NCI-H2227 (cell line): ENCODE results near the gene PDE11A.
"Not testable (repeated sequence)": the region's sequence is repeated elsewhere in the genome, so short reads cannot be mapped to it uniquely, and the experiment has no call there.

Experiments used
- DNase-seq: peaks from one replicate; lab custom pipeline; 2025; ENCODE audit not compliant: unreplicated experiment; lab: John Stamatoyannopoulos, UW

PDE11A gene

DNA sequence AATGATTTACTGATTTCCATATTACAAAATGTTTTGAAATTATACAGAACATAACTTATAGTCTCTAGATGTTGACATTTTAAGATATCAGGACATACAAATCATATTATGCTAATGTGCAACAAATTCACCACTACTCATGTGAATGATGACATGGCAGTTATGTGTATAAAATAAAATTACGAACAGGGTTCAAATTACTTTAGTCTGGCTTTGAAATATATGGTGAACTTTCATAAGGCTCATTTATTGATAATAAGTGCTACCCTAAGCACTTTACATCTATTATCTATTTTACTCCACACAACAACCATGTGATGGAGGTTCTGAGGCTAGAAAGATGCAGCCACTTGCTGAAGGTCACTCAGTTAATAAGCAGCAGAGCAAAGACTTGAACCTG is 62.8 kb downstream of the PDE11A start:
- DNase-seq, result no peak

DNA sequence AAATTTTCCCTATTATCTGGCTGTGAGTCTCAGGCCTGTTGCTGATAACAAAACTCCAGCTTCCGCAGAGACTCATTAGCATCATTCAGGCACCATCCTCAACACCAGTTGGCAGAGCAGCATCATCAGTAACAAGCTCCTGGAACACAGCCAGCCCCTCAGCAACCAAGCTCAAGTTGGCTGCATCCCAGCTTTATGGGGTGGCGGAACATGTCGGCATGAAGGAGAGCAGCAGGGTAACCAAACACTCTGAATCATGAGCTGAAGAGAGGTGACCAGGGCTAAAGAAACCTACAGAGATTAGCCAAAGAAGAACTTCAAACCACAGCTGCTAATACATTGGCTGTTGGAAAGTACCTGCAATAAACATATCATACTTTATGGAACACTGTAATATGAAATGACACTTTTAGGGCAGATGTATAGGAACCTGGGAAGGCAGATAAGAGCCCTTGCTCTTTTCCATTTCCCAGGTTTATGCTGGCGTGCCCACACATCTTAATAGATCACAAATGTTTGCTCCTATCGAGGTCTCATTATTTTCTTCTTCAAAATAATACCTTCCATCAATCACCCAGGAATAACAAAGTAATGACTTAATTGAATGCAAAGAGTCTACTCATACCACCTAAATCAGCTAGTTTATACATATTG is 63.8 kb downstream of the PDE11A start:
- peak; percentile 89 for DNase-seq

DNA sequence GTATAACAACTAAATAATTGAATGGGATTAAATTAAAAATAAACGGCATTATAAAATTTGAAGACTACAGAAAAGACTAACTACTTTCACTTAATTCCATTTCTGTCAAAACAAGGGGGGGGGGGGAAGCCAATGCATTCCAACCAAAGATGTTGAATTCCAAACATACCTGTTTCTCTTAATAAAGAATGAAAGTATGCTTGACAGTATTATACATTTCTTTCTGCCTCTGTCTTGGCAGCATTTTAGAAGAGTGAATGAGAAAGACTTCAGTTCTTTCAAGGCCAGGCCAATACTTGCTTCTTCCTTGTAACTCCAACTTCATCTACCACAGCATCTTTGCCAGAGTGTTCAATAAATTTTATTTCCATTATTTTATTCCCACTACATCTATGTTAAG is 65.9 kb downstream of the PDE11A start:
- DNase-seq, result no peak

DNA sequence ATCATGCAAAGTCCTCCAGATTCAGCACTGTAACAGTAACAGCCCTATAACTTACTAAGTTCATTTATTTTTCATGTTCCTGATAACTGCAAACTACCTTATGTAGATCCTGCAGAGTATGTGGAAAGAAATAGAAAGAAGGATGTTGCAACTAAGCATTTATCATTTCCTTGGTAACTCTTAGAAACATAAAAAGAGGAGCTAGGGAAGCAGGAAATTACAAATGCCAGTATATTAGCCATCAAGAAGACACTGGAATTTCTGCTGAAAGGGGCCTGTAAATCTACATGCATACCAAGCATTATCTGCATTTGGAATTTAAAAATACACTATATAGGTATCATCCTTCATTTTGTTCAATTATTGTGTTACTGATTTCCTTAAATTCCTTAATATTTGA is 66.8 kb downstream of the PDE11A start:
- DNase-seq, result no peak

DNA sequence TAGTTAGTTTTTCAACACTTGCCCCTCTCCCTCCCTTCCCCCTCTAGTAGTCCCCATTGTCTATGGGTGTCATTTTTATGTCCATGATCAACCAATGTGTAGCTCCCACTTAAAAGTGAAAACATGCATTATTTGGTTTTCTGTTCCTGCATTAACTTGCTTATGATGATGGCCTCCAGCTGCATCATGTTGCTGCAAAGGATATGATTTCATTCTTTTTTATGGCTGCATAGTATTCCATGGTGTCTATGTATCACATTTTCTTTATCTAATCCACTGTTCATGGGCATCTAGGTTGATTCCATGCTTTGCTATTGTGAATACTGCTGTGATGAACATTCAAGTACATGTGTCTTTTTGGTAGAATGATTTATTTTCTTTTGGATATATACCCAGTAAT is 70.5 kb downstream of the PDE11A start:
- DNase-seq, result no peak

DNA sequence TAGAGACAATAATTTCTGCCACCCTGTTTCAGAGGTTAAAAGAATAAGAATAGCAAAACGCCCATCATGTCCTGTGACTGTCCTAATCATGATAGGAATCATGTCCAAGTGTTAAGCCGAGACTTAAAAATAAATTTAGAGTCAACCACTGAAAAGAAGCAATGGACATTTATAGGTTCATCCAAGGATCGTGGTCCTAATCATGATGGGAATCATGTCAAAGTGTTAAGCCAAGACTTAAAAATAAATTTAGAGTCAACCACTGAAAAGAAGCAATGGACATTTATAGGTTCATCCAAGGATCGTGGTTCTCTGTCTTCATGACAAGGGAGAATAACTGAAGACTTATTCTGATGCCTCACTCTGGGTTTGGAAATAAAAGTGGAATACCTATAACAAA is 73.6 kb downstream of the PDE11A start:
- DNase-seq, result no peak

DNA sequence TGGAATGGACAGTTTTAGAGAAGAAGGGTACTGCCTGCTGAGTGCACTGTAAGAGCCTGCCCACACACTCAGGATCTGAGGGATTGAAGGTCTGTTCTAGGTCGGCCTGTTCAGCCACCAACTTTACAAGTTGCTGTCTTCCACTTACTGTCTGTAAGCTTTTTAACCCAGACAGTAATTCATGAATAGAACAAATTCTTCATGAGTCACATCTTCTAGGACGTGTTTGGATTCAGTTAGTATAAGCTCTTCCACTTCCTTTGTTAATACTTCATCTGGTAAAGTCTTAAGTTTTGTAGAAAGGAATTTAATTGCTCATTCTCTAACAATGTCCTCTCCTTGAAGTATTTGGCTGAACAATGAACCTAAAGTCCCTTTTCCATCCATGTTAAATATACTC is 74.6 kb downstream of the PDE11A start:
- no peak for DNase-seq

DNA sequence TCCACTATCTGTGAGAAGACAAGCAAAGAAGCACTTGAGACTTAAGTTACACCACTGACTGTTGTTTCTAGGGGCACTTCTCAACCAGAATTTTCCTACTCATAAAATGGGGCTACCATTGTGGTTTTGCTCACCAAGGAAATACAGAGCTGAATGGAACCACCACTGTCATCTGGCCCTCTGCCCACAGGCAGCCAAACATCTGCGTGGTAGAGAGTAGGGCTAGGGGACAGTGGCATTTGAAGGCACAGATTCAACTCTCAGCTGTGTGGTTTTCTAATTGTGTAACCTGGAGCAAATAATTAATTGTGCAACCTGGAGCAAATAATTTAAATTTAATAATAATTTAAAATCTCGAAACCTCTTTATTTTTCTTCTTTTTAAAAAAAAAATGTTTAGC is 79.6 kb downstream of the PDE11A start:
- no peak for DNase-seq

DNA sequence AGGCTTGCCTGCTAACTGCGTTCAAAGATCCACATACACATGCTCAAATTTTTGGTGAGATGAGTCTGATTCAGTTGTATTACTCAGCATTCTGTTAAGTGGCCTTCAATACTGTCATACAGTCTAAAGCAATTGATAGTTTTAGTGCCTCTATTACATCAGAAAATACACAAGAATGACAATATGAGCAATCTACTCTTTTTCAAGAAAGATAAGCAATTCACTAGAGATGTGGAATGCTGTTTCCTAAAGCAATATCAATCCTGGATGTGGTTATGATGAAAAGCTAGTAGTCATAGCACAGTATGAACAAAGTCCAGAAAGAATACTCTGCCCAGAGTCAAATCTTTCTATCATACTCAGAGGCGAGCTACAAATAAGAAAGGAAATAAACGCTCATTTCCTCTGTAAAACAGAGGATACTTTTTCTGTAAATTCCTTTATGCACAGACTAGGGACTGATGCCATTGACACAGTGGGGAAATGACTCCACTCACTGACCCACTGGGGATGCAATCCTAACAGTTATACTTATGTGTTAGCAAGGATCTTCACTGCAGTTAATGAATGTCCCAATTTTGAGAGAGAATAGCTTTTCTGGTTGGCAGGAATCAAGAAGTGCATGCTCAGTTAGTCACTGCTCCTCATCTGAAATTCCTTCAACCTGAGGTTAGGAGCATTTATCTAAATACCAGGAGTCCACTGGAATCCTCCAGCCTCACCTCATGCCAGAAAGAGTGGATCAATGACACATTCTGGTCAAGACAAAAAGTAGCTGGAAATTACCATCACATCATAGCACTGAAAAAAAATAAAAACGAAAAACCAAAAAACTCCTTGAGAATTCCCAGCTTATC is 83.3 kb downstream of the PDE11A start:
- no peak for DNase-seq

DNA sequence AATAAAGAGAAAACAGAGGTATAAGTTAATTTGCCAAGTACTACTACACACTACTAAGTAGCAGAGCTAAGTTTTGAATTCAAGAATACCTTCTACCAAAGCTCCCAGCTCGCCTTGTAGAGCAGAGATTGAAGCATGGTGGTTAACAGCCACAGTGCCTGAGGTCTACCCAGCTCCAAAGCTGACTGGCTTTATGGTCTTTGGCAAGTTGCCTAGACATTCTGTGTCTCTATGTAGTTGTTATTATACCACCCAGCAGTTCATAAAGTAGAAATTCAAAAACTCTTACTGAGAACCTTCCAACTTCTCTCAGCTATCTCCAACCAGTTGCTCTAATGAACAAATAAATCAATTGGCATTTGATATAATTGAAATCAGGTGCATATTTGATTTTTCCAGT is 87.8 kb downstream of the PDE11A start:
- DNase-seq, result peak; percentile 39

DNA sequence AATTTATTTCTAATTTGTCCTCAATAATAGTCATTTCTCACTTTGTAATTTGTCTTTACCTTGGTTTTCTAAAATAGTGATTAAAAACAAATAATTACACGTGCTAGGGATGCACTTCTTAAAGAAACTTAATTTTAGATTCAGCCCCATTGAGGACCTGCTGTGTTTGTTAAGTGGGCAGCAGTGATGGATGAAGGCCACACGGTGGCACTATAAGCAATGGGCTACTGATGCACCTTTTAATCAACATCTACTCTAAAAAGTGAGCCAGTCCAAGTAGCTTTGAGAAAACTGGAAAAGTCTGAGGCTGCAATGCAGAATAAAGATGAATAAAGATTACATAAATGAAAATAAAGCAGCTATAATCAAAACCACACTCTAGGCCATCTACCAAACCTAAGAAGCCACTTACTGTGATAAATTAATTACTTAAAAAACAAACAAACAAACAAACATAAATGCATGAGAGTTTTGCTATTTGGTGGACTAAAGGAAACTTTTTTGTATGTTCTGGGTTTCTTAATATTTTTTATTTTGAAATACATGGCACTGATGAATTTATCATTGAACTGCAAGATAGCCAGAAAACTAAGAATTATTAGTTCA is 89.3 kb downstream of the PDE11A start:
- peak; percentile 78 for DNase-seq

DNA sequence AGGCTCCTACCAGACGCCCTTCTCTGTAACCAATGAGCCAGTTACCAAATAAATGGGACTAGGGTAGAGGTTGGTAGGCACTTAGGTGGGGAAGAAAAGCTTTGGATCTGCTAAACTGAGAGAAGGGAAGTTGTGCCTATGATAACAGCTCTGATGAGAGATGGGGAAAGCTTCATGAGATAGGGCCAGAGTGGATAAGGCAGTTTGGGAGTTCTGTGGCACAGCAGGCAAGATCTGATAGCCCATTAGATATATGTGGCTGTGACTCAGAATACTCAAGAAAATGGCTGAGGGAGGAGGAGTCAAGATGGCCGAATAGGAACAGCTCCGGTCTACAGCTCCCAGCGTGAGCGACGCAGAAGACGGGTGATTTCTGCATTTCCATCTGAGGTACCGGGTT is 99.8 kb downstream of the PDE11A start:
- no peak for DNase-seq

DNA sequence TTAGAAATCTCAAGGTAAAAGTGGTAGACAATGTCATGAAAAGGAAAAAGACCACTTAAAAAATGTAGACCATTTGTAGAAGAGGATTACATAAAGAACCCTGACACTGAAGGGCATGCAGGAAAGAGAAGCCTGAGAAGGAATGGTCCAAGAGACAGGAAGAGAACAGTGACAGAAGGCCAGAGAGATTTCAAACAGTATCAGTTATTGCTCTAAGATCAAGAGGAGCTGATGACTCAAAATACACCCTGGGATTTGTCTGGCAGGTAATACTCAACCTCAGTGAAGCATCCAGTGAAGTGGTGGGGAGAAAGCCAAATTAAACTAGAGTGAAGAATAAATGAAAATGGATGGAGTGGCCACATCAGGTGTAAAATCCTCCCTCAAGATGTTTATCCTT is 100.5 kb downstream of the PDE11A start:
- DNase-seq, result no peak

DNA sequence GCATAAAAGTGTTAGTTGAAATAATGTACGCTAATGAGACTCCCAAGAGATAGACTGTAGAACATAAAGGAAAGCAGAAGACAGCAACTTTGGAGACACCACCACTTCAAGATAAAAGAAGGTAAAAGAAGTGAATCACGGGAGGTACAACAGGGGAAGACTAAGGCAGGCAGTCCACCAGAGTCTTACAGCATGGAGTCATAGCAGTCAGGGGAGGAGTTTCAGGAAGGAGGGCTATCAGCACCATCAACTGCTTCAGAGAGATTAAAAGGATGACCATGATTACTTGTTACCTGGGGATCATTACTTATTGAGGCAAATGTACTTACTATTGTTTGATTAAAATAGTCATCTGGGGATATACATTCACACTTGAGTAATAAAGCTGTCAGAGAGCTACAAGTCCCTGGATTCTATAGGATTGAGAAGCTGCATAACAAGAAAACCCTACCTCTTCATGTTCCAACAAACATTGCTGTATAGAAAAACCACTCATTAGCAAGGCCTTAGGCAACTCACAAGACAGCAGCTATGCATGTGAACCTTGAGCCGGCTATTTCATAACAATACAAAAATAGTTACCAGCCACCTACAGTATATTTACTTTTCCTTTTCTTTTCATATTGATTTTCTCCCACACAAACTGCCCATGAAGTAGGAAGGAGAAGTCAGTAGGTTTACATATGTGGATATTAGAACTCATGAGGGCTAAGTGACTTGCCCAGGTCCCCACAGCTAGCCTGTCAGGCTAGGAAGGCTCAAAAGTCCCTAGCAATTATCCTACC is 101.7 kb downstream of the PDE11A start:
- DNase-seq, result no peak

DNA sequence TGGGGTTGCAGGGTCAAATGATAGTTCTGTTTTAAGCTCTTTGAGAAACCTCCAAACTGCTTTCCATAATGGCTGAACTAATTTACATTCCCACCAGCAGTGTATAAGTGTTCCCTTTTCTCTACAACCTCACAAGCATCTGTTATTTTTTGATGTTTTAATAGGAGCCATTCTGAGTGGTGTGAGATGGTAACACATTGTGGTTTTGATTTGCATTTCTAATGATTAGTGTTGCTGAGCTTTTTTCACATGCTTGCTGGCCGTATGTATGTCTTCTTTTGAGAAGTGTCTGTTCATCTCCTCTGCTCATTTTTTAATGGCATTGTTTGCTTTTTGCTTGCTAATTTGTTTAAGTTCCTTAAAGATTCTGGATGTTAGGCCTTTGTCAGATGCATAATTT is 107.7 kb downstream of the PDE11A start:
- no peak for DNase-seq

DNA sequence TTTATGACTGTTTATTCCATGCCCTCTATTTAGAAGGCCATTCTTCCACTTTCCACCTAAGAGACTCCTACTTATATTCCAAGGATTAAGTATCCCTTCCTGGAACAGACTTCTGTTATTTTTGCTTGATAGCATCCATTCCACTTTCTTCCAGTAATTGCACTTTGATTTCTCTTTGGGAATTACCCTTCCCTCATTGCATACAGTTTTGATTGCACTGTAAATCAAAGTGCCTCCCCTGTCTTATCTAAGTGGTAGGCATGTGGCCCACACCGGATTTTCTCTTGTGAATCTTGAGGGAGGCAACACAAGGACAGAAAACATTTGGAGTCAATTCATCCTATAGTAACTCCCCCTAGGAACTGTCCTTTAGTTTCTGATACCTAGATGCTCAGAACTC is 120.4 kb downstream of the PDE11A start:
- no peak for DNase-seq

DNA sequence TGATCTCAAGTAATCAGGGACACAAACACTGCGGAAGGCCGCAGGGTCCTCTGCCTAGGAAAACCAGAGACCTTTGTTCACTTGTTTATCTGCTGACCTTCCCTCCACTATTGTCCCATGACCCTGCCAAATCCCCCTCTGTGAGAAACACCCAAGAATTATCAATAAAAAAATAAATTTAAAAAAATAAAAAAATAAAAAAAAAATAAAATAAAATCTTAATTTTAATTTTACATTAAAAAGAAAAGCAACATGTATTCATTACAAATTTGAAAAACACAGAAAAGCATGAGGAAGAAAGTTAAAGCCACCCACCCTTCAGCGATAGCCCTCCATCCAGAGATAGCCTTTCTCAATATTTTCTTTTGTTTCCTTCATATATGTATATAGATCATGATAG is 125.0 kb downstream of the PDE11A start:
- not testable (repeated sequence) for DNase-seq

DNA sequence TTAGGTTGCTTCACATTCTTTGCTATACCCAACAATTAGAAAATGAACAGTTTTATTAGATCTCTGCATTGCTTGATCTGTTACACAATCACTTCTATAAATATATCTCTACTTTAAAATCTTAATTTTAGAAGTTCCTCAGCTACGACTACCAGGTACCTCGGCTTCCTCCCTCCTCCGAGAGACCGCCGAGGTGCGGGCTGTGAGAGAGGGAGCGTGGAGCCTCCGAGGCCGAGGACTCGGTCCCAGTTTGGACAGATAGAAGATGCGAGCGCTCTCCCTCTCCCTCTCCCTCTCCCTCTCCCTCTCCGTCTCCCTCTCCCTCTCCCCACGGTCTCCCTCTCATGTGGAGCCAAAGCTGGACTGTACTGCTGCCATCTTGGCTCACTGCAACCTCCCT is 128.0 kb downstream of the PDE11A start:
- not testable (repeated sequence) for DNase-seq

DNA sequence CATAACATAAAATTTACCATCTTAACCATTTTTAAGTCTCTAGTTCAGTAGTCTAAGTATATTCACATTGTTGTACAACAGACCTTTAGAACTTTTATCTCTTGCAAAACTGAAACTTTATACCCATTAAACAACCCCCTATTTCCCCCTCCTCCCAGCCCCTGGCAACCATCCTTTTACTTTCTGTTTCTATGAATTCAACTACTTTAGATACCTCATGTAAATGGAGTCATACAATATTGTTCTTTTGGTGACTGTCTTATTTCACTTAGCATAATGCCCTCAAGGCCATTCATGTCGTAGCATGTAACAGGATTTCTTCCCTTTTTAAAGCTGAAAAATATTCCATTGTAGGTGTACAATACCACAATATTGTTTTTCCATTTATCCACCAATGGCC is 129.8 kb downstream of the PDE11A start:
- no peak for DNase-seq

DNA sequence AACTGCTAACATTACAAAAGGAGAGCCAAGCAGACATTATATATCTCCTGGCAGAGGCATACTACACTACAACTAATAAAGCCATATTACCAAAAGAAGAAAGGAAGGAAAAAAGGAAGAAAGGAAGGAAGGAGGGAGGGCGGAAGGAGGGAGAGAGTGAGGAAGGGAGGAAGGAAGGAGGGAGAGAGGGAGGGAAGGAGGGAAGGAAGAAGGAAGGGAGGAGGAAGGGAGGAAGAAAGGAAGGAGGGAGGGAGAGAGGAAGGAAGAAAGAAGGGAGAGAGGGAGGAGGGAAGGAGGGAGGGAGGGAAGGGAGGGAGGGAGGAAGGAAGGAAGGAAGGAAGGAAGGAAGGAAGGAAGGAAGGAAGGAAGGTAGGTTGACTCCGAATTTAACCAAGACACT is 133.4 kb downstream of the PDE11A start:
- DNase-seq, result no peak

DNA sequence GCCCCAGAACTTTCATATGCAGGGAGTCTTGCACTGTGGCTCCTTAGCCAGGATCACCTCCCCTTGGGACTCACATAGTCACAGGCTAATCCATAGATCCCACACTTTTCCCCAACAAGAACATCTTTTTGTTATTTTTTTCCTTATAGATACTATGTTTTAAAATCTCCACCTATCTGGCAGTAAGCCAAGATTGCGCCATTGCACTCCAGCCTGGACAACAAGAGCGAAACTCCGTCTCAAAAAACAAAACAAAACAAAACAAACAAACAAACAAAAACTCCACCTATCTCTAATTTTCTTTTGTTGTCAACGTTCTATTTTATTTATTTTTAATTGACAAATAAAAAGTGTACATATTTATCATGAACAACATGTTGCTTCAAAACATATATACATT is 141.7 kb downstream of the PDE11A start:
- DNase-seq, result no peak
